ENCODE data around the gene NKAIN1.
"Not testable (repeated sequence)": the region's sequence is repeated elsewhere in the genome, so short reads cannot be mapped to it uniquely, and the experiment has no call there.

NKAIN1 gene

GRCh38 chr1:31148409-31148808 is 91.3 kb downstream of the NKAIN1 start:
- DNase-seq, result no peak

DNA sequence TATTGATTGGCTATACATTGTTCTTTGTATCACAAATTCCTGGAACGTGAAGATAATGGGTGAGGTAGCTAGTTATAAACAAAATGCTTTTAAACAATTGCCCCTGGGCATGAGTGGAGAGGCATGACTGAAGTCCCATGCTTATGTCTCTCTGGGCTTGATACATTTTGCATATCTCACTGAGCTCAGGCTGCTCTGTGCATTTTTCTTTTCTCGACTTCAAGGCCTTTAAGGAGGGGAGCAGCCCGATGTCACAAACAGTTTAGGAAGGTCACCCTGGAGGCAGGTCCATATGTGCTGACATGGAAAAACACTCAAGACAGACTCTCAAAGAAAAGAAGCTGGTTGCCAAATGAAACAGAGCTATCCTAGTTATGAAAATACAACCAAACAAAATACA is 94.0 kb downstream of the NKAIN1 start:
- no peak for DNase-seq

GRCh38 chr1:31144442-31144841 is 95.2 kb downstream of the NKAIN1 start:
- DNase-seq, result no peak

GRCh38 chr1:31143455-31143854 is 96.2 kb downstream of the NKAIN1 start:
- DNase-seq, result no peak

DNA sequence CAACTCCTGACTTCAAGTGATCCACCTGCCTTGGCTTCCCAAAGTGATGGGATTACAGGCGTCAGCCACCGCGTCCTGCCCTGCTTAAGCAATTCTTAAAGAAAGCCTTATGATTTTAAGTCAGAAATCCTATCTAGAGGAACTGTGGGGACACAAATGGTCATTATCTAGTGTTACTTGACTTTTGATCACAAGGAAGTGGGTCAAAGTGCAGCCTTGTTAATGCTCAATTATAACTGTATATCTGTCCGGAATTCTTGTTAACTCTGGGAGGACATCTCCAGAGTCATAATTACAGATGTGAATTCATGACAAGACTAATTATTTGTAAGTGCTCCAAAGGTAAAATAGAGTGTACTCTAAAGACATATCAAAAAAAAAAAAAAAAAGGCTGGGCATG is 97.3 kb downstream of the NKAIN1 start:
- no peak for DNase-seq

- no peak for DNase-seq
These were observed 99.4 kb downstream of the NKAIN1 start for GRCh38 chr1:31140299-31140698.

DNA sequence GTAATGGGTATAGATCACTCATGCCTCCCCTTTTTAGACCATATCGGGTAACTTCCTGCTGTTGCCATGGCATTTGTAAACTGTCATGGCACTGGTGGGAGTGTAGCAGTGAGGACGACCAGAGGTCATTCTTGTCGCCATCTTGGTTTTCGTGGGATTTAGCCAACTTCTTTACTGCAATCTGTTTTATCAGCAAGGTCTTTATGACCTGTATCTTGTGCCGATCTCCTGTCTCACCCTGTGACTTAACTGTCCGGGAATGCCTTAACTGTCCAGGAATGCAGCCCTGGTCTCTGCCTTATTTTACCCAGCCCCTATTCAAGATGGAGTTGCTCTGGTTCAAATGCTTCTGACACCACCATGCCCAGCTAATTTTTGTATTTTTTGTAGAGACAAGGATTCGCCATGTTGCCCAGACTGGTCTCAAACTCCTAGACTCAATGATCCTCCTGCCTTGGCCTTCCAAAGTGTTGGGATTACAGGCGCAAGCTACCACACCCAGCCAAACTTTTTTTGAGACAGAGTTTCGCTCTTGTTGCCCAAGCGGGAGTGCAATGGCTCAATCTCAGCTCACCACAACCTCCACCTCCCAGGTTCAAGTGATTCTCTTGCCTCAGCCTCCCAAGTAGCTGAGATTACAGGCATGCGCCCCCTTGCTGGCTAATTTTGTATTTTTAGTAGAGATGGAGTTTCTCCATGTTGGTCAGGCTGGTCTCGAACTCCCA is 100.7 kb downstream of the NKAIN1 start:
- not testable (repeated sequence) for DNase-seq

GRCh38 chr1:31137873-31138272 is 101.8 kb downstream of the NKAIN1 start:
- not testable (repeated sequence) for DNase-seq

DNA sequence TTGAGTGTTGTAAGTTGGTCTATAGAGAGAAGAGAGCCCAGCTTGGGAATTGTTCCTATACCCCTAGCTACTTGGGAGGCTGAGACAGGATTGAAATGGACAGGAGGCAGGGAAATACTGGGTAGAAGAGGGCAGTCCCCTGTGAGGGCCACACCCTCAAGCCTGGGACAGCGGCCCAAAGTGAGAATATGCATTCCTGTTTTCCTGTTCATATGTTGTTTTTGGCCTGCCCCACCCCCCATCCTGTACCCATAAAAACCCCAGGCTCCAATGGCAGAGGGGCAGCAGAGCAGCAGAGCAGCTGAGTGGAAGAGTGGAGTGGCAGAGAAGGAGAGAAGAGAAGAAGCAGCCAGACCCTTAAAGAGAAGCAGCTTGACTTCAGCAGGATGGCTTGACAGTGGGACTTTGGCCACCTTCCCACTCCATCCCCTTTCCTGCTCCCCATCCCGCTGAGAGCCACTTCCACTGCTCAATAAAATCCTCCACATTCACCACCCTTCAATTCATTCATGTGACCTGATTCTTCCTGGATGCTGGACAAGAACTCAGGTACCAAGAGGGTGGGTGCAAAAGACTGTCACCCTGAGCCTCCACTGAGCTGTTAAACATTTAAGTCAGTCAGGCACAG is 103.6 kb downstream of the NKAIN1 start:
- no peak for DNase-seq

GRCh38 chr1:31133368-31133767 is 106.3 kb downstream of the NKAIN1 start:
- no peak for DNase-seq
